HepG2 (cell line): ENCODE measurements around the gene RABGAP1. TPM values are rescaled to one million over a fixed set of nuclear protein-coding genes. Genes with fewer than 3 reads are reported as not detected.

Experiments
- ATF2 ChIP-seq: sonication (generic); formaldehyde crosslinking; IDR thresholded peaks from 2 replicates; pipeline ENCODE4 v1.4.0; 2020; ENCODE audit warnings: missing genetic modification reagents
- ATF5 ChIP-seq: sonication (generic); formaldehyde crosslinking; IDR thresholded peaks from 2 replicates; pipeline ENCODE4 v1.4.0; 2020; ENCODE audit warnings: mild to moderate bottlenecking, low read depth, missing genetic modification reagents
- BORCS8-MEF2B ChIP-seq: sonication (generic); formaldehyde crosslinking; IDR thresholded peaks from 2 replicates; pipeline ENCODE4 v1.8.0; 2022; ENCODE audit warnings: mild to moderate bottlenecking, missing genetic modification reagents
- DR1 ChIP-seq: sonication (generic); formaldehyde crosslinking; IDR thresholded peaks from 2 replicates; pipeline ENCODE4 v1.8.0; 2021; ENCODE audit warnings: mild to moderate bottlenecking, missing genetic modification reagents, inconsistent platforms
- FOXA3 ChIP-seq: IDR thresholded peaks from 2 replicates; pipeline ENCODE4 v1.6.1; 2016; ENCODE audit warnings: missing genetic modification reagents, missing compliant biosample characterization
- GLMP ChIP-seq: sonication (generic); formaldehyde crosslinking; IDR thresholded peaks from 2 replicates; pipeline ENCODE4 v1.9.0; 2021; ENCODE audit warnings: missing genetic modification reagents, mild to moderate bottlenecking, borderline replicate concordance
- MEF2D ChIP-seq: sonication (generic); formaldehyde crosslinking; IDR thresholded peaks from 2 replicates; pipeline ENCODE4 v1.5.1; 2020; ENCODE audit warnings: mild to moderate bottlenecking, missing genetic modification reagents
- MIXL1 ChIP-seq: IDR thresholded peaks from 2 replicates; pipeline ENCODE4 v1.6.1; 2016
- SKIL ChIP-seq: sonication (generic); formaldehyde crosslinking; IDR thresholded peaks from 2 replicates; pipeline ENCODE4 v1.8.0; 2022; ENCODE audit warnings: missing genetic modification reagents, mild to moderate bottlenecking, moderate library complexity, borderline replicate concordance
- THAP8 ChIP-seq: sonication (generic); formaldehyde crosslinking; IDR thresholded peaks from 2 replicates; pipeline ENCODE4 v1.5.1; 2020; ENCODE audit warnings: missing genetic modification reagents, mild to moderate bottlenecking, borderline replicate concordance
- ZBTB10 ChIP-seq: sonication (generic); formaldehyde crosslinking; IDR thresholded peaks from 2 replicates; pipeline ENCODE4 v1.4.0; 2020; ENCODE audit warnings: missing genetic modification reagents, borderline replicate concordance
- ZBTB14 ChIP-seq: sonication (generic); formaldehyde crosslinking; IDR thresholded peaks from 2 replicates; pipeline ENCODE4 v1.4.0; 2020; ENCODE audit warnings: missing genetic modification reagents
- ZBTB43 ChIP-seq: sonication (generic); formaldehyde crosslinking; conservative IDR thresholded peaks from 2 replicates; pipeline ENCODE4 v1.4.0; 2020; ENCODE audit warnings: missing genetic modification reagents
- ZC3H13 ChIP-seq: sonication (generic); formaldehyde crosslinking; IDR thresholded peaks from 2 replicates; pipeline ENCODE4 v1.8.1; 2023; ENCODE audit warnings: mild to moderate bottlenecking, missing genetic modification reagents, moderate library complexity
- ZNF138 ChIP-seq: sonication (generic); formaldehyde crosslinking; IDR thresholded peaks from 2 replicates; pipeline ENCODE4 v1.5.0; 2020; ENCODE audit warnings: mild to moderate bottlenecking, low read depth, missing genetic modification reagents
- ZNF292 ChIP-seq: sonication (generic); formaldehyde crosslinking; IDR thresholded peaks from 2 replicates; pipeline ENCODE4 v1.8.1; 2022; ENCODE audit warnings: mild to moderate bottlenecking, low read depth, missing genetic modification reagents, borderline replicate concordance
- ZNF326 ChIP-seq: sonication (generic); formaldehyde crosslinking; IDR thresholded peaks from 2 replicates; pipeline ENCODE4 v1.4.0; 2020; ENCODE audit warnings: missing genetic modification reagents, borderline replicate concordance
- ZNF563 ChIP-seq: sonication (generic); formaldehyde crosslinking; IDR thresholded peaks from 2 replicates; pipeline ENCODE4 v1.8.0; 2022; ENCODE audit warnings: mild to moderate bottlenecking, moderate library complexity, missing genetic modification reagents
- polyA plus RNA-seq, 8 experiments: library from polyadenylated mRNA; depleted of rRNA in 3 of 8; stranded (reverse) in 7 of 8; unstranded in 1 of 8; fragments of >200 nt; fragmentation: Illumina TruSeq in 4 of 8; extraction: Trizol in 4 of 8; gene quantifications; 2 replicates each; pipeline versions ENCODE4 v1.2.1 to v1.2.3, GENCODE V29; 2011 to 2016; ENCODE audit warnings: low read depth in 4 of 8, missing spikeins in 1 of 8, mixed read lengths in 1 of 8; ENCODE audit not compliant: insufficient read depth in 1 of 8
- total RNA-seq, 5 experiments: library from RNA; depleted of rRNA; stranded (reverse); fragments of >200 nt; fragmentation: Illumina TruSeq; extraction: Trizol; gene quantifications; 2 replicates each; pipeline ENCODE4 v1.2.3, GENCODE V29; 2016; ENCODE audit warnings: low read depth in 1 of 5

Gene RABGAP1
- total and polyA plus RNA-seq, 2 of the 13 experiments (the other 11 are each of a cell fraction or from before 2014, with no cell fraction given), result 19.1 to 19.3 TPM

- TF ChIP-seq THAP8 (CRISPR knock-in tag), result no peak
- no peak for TF ChIP-seq ZC3H13 (CRISPR knock-in tag)
- peak; percentile 48; the same call in 1 of the 2 replicates for TF ChIP-seq MIXL1
- TF ChIP-seq ATF2 (CRISPR knock-in tag), result no peak
- TF ChIP-seq ZBTB43 (CRISPR knock-in tag), result no peak
- no peak for TF ChIP-seq ZNF138
- no peak for TF ChIP-seq SKIL
- TF ChIP-seq ZBTB14, result no peak
- peak; percentile 92; the same call in 1 of the 2 replicates for TF ChIP-seq ZNF292 (CRISPR knock-in tag)
- no peak for TF ChIP-seq ZNF563 (CRISPR knock-in tag)
- no peak for TF ChIP-seq ZNF326 (CRISPR knock-in tag)
- peak; percentile 65; the same call in 1 of the 2 replicates for TF ChIP-seq FOXA3
- no peak for TF ChIP-seq ZBTB10
- TF ChIP-seq DR1 (CRISPR knock-in tag), result no peak
- no peak for TF ChIP-seq MEF2D
- TF ChIP-seq GLMP (CRISPR knock-in tag), result no peak
- TF ChIP-seq BORCS8-MEF2B (CRISPR knock-in tag), result no peak
- no peak for TF ChIP-seq ATF5 (CRISPR knock-in tag)
Measured at GRCh38 chr9:122936464-122936863, 4.4 kb upstream of the RABGAP1 start (continued).
